CD4-positive, alpha-beta T cell treated with Interleukin-12 subunit alpha and Interleukin-12 subunit beta, for 1 hour (primary cell): ENCODE measurements around the gene PKP1.

Source experiments
- DNase-seq: peaks from one replicate; pipeline ENCODE4 v3.0.0-alpha.2; 2020

The PKP1 gene

DNA sequence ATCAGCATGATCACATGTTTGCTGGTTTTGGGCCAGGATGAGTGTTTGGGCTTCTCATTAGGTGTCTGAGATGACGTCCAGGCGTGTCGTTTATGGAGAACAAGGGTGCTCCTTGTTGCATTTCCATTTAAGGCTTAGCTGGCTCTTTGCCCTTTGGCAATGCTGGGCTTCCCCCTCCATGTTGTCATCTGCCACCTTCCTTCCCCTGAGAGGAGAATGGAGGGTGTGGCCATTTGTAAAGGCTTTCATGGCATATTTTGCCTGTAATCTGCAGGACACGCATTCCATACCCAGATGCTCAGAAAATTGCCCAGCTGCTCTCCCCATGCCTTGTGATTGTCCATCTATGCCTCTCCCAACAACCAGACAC lies 27.7 kb downstream of the PKP1 start:
- no peak for DNase-seq

DNA sequence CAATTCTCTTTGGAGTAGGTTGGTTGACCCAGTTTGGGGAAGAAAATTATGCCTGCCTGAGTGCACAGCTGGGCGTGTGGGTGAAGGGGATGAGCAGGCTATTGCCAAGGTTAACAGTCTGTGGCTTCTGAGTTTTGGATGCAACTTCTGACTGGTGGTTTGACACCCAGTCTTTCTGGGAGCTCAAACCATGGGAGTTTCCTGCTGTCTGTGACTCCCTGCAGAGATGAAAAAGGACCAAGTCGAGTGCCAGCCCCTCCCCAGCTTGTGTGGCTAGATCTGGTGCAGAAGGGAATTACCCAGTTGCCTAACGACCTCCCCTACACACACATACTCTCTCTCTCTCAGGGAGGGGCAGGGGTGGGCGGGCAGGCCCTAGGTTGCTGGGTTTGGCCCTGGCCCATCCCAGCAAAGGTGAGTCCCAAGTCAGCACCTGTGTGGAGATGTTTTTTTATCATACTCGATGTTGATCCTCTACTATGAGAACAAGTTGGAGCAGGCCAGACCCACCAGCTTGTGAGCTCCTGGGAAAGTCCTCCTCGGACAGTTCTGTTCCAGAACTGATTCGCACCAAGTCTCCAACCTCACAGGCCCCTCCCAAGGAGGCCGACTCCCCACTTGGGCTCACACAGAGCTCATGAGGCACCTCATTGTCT lies 28.2 kb downstream of the PKP1 start:
- DNase-seq: no peak

DNA sequence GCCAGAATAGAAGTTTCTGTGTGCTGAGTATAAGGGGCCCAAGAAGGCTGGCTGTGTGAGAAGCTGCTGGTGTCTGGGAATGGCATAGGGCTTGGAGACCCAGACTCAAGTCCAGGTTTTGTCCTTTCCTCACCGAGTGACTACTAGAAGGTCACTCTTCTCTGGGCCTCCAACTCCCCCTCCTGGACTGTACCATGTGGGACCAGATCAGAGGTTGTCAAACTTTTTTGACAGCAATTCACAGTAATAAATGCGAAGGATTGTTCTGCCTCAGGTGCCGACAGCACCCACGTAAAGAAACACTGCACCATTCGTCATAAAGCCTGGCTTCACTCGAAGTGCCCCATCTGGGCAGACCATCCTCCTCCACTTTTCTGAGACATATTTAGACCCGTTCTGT lies 29.0 kb downstream of the PKP1 start:
- DNase-seq: no peak

DNA sequence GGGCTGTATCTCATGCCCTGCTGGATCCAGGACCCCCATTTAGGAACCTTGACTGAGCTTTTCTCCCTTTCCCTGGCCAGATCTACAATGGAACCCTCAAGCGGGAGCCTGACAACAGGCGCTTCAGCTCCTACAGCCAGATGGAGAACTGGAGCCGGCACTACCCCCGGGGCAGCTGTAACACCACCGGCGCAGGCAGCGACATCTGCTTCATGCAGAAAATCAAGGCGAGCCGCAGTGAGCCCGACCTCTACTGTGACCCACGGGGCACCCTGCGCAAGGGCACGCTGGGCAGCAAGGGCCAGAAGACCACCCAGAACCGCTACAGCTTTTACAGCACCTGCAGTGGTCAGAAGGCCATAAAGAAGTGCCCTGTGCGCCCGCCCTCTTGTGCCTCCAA lies 29.8 kb downstream of the PKP1 start:
- no peak for DNase-seq

DNA sequence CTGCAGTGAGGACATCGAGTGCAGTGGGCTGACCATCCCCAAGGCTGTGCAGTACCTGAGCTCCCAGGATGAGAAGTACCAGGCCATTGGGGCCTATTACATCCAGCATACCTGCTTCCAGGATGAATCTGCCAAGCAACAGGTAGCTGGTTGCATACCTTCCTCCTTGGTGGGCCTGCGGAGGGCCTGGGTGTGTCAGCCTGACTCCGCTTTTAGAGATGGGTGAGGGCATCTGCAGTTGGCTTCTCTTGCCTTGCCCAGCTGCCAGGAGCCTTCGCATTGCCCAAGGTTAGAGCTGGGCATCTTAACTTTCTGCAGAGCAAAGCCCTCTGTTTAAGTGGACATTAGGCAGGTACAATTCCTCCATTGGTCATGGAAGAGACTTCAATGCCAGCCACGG lies 33.2 kb downstream of the PKP1 start:
- no peak for DNase-seq

DNA sequence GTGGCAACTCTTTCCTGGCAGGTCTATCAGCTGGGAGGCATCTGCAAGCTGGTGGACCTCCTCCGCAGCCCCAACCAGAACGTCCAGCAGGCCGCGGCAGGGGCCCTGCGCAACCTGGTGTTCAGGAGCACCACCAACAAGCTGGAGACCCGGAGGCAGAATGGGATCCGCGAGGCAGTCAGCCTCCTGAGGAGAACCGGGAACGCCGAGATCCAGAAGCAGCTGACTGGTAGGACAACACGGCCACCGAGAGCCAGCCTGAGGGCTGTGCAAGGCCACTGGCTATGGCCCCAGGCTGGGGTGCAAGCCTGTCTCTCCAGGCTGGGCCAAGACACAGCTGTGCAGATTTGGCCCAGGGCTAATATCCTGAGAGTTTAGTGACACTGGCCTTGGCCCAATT lies 34.2 kb downstream of the PKP1 start:
- no peak for DNase-seq

DNA sequence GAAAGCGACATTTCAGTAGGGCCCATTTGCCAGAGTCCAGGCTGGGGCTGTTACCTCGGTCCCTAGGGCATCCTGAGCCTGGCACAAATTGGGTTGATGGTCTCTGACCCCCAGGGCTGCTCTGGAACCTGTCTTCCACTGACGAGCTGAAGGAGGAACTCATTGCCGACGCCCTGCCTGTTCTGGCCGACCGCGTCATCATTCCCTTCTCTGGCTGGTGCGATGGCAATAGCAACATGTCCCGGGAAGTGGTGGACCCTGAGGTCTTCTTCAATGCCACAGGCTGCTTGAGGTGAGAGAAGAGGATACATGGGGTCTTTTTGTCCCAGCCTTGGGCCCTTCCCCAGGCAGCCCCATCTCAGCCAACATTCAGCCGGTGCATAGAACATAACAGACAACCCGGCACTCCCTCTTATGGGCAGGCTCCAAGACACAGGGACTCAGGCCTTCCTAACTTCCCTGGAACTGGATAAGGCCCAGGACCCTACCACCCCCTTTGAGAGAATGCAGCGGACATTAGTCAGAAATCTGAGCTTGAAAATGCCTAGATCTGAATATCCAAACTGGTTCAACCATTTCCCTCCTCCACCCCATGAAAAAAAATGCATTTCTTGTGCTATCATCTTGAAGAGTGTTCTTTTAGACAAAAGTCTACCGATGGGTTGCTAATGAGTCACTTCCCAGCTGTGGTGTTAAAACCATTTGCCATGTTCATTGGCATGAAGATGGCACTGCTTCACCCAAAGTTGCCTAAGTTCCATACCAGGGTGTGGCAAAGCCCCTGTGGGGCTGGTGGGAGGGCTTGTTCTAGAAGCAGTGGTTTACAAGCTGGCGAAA lies 35.4 kb downstream of the PKP1 start:
- no peak for DNase-seq

DNA sequence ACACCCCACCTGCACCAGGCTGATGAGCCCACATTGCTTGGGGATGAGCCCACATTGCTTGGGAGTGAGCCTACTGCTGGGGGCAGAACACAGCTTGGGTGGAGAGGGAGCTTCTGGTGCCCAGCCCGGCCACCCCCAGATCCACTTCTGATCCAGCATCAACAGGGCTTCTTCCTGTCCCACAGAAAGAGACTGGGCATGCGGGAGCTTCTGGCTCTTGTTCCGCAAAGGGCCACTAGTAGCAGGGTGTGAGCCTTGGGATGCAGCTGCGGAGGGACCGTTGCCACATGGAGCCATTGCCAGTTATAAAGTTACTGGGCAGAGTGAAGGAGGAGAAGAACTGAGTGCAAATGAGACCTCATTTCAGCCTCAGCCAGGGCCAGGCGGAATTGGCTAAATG lies 36.3 kb downstream of the PKP1 start:
- DNase-seq: no peak

DNA sequence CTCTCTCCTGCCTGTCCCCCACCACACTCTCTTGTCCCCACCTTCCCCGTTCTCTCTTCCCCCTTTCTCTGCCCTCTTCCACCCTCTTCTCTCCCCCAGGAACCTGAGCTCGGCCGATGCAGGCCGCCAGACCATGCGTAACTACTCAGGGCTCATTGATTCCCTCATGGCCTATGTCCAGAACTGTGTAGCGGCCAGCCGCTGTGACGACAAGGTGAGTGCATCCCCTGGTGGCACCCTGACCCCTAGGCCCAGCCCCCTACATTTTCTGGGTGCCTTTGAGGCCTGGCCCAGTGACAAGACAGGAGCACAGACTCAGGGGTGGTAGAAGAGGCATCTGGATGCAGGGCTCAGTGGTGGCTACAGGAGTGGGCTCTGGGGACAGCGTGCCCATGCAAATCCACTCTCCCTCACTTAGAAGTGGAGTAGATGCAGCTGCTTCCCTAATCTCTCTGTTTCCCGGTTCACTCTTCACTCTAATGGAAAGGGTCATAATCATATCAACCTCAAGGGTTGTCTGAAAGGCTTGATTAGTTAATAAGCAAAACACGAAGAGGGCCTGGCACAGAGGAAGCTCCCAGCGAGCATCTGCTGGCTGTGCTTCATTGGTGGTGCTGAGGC lies 37.0 kb downstream of the PKP1 start:
- no peak for DNase-seq

DNA sequence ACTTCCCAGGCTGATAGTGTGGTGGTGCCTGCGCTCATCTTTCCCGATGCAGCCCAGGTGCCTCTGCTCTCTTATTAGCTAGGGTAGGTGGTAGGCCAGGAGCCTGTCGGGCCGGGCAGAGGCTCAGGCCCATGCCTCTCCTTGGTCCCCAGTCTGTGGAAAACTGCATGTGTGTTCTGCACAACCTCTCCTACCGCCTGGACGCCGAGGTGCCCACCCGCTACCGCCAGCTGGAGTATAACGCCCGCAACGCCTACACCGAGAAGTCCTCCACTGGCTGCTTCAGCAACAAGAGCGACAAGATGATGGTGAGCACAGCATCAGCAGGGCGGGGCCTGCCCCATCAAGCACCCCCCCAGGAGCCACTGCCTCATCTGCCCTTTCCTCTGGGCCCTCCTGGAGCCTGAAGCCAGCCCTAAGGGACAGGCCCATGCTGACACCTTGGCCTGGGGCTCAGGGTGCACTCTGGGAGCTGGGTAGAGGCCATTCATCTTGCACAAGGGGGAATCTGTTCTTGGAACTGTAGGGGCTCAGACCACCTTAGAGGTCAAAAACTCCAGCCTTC lies 38.6 kb downstream of the PKP1 start:
- no peak for DNase-seq

DNA sequence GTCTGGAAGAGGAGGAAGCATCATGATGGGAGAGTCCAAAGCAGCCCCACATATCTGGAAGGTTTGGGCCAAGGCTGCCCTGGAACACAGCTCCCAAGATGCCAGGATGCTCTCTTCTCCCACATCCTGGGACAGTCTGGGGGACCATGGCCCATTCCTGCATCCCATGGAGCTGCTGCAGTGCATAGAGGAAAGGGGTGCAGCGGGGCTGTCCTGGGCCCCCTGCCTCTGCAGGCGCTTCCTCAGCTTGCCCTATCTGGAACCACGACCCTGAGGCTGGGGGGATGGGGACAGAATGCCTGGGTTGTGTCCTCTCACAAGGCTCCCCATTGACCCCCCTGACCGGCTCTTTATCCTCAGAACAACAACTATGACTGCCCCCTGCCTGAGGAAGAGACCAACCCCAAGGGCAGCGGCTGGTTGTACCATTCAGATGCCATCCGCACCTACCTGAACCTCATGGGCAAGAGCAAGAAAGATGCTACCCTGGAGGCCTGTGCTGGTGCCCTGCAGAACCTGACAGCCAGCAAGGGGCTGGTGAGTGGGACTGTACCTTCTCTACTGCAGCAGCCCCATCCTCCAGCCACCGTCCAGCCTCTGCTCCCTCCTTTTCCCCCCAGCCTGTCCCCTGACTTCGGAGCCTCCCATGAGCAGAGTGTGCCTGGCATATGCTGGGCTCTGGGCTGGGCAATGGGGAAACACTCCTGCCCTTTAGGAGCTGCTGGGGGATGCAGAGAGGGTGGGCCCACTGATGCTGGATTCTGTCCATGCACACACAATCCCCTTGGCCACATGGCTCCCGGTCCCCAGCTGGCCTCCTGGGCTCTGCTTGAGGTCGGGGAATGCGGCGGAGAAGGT lies 39.6 kb downstream of the PKP1 start:
- no peak for DNase-seq

DNA sequence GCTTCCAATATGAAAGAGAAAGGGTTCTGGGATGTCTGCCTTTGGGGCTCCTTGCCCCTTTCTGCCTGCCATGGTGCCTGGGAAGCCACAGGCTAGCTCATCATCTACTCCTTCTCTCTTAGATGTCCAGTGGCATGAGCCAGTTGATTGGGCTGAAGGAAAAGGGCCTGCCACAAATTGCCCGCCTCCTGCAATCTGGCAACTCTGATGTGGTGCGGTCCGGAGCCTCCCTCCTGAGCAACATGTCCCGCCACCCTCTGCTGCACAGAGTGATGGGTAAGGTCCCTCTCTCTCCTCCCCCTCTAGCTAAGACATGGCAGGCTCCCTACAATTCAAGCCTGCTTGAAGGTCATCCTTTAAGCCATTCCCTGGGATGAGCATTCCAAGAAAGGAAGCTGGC lies 41.0 kb downstream of the PKP1 start:
- DNase-seq: no peak

DNA sequence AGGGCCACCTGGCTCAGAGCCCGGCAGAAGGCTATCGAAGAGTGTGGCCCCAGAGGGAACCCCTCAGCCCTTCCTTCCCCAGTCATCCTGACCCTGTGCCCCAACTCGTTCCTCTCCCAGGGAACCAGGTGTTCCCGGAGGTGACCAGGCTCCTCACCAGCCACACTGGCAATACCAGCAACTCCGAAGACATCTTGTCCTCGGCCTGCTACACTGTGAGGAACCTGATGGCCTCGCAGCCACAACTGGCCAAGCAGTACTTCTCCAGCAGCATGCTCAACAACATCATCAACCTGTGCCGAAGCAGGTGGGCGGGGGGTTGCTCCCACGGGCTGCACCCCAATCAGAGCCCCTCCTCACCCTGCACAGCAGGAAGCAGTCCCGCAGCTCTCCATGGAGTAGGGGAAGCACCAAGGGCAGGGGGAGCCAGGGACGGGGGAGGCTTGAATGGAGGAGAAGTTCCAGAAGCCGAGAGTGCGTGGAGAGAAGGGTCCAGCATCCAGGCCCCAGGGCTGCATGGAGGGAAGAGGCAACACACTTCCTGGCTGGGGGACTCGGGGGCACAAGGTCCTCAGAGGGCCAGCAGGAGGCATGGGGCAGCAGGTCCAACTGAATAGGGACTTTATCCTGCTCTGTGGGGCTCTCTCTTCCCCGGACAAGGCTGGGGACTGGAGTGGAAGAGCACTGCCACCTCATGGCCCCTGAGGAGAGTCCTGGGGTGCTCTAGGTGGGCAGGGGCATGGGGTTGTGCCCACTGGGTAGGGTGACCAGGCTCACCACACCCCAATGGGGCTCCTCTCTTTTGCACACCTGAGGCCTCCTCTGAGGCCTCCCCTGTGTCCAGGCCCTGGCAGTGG lies 41.7 kb downstream of the PKP1 start:
- no peak for DNase-seq

DNA sequence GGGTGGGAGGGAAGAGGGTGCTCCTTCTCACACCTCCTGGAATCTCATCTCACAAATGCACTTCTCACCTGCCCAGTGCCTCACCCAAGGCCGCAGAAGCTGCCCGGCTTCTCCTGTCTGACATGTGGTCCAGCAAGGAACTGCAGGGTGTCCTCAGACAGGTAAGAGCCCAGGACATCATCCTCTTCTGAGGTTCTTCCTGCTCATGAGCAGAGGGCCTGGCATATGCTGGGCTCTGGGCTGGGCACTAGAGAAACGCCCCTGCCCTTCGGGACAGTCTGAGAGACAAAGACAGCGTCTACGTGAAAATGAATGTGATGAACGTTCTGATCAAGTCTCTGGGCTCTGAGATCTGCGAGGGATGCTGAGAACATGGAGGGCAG lies 42.4 kb downstream of the PKP1 start:
- no peak for DNase-seq

DNA sequence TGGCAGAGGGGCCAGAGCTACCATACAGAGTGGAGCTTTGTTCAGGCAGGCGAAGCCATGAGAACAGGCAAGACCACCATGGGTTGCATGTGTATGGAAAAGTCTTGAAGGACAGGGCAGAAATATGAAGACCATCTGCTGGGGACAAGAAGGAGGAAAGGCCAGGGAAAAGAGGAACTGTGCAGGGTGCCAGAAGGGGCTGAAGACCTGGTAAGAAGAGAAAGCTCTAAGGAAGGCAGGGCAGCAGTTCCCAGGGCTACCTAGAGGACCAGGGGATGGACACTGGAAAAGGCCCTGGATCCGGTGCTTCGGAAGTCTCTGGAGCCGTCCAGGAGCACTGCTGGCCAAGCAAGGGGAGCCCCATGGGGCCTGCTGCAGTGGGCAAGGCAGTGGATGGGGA lies 43.4 kb downstream of the PKP1 start:
- DNase-seq: no peak

DNA sequence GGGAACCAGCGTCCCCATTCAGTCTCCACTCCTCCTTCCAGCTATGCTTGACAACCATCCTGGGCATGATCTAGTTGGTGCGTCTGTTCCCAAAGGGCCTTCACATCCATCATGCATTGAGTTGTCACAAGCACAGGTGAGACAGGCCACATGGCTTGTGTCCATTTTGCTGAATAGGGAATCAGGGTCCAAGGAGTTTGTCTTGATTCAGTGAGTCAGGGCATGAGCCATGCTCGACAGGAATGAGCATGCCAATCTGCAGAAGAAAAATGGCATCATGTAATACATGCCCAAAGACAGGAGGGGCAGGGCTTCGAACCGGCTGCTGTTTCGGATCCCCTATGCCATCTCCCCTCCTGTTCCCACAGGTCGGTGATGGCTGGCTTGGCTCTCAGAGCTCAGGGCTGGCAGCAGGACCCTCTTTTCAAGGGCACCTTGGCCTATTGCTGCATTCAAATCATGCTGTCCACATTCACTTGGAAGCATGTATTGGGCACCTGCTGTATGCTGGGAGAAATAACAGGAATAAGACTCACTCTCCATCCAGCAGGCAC lies 44.5 kb downstream of the PKP1 start:
- no peak for DNase-seq

DNA sequence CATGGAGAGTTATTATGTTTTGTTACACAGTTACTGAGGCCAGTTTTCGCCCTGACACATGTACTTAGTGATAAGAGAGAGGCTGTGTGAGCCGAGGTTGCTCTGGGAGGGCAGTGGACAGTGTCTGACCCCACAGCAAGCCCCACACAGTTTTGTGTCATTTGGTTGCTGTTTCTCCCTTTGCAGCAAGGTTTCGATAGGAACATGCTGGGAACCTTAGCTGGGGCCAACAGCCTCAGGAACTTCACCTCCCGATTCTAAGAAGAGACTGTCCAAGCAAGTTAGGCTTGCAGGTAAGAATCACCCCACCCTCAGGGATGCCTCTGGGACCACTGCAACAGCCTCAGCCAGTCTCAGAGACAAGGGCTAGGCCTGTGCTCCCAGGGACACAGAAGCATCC lies 45.3 kb downstream of the PKP1 start:
- no peak for DNase-seq

DNA sequence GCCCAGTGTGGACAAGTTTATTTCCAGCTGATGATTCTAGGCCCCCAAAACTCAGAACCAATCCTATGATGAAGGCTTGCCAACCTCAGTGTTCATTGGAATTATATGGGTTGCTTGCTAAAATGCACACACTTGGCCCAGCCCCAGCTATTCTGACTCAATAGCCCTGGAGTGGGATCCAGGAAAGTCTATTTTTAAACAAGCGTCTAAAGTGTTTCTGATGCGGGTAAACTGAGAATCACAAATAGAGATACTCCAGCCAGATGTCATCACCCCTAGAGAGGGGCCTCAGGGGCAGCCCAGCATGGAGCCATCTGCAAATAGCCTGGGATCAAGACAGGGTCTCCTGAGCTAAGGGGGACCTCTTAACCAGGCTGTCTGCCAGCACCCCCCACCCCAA lies 46.0 kb downstream of the PKP1 start:
- DNase-seq: no peak

DNA sequence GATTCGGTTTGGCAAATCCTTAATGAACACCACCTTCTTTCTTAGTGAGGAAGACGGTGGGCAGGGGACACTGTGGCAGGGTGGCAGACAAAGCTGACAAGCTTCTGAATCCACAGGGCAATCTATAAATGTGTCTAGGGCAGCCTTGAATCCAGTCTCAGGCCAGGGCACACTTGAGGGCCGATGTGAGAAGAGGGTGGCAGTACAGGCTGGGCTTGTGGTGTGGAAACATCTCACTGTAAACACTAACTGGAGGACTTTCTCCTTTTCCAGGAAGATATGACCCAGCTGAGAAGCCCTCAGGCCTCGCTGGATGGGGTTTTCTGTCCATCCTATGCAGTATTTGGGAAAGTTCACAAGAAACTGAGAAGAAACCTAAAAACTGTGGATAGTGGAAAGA lies 46.5 kb downstream of the PKP1 start:
- no peak for DNase-seq

DNA sequence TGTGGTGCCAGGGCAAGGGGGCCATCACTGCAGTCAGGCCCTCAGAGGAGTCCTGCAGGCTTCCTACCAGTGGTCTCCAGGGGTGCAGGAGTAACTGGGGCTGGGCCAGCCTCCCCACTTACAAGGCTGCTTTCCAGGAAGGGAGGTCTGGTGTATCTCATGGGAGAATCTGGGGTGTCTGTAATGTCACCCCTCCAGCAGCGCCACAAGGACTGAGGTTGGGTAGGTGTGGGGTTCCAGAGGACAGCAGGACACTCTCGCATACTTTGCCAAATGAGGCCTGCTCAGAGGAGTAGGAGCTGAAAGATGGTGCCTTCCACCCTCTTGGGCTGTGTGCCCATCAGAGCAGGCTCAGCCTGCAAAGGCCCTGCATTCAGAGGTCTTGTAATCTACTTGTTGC lies 47.2 kb downstream of the PKP1 start:
- no peak for DNase-seq

DNA sequence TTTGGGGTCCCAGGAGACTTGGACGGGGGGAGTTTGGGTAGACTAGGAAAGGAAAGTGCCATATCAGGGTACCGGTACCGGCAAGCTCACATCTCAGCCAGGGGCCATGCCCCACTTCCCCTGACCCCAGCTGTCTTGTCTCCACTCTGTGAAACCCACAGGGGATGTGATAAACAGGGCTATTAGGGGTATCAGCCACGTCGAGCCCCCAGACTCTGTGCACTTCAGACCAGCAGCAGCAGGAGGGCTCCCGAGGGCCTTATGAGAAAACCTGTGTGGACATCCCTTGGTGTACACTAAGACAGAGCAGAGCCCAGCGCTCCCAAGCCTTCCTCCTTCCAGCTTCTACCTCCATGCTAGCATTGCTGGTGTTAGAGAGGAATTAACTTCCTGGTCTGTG lies 47.9 kb downstream of the PKP1 start:
- DNase-seq: no peak

DNA sequence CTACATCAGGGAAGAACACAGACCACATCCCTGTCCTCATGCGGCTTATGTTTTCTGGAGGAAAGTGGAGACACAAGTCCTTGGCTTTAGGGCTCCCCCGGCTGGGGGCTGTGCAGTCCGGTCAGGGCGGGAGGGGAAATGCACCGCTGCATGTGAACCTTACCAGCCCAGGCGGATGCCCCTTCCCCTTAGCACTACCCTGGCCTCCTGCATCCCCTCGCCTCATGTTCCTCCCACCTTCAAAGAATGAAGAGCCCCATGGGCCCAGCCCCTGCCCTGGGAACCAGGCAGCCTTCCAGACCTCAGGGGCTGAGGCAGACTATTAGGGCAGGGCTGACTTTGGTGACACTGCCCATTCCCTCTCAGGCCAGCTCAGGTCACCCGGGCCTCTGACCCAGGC lies 48.7 kb downstream of the PKP1 start:
- DNase-seq: no peak
